Measurements from ENCODE around the gene THEMIS. TPM values are rescaled to one million over a fixed set of nuclear protein-coding genes. Genes with fewer than 3 reads are reported as not detected.
A peak's percentile ranks its signal among the peaks of the same experiment; 100 is the strongest.

Gene THEMIS
- total and polyA plus RNA-seq, 2 of the 4 experiments (the other 2 are of a cell fraction): not detected

GRCh38 chr6:127732927-127733326 is 167.9 kb downstream of the THEMIS start:
- H3K9me1 ChIP-seq (ENCODE audit: insufficient read depth, low read length): no peaks in the 10 kb centered on the region; the same call in 1 of the 2 replicates
- no peak overlapping the region for H3K27ac ChIP-seq (ENCODE audit: insufficient read depth, low read length)
- POLR2A ChIA-PET (ENCODE audit: unreplicated experiment): no interaction called here
- no peaks in the 10 kb centered on the region for H3K79me1 ChIP-seq (ENCODE audit: low read depth in 1 of 2, low read length in 2 of 2)
- H4K8ac ChIP-seq (ENCODE audit: low read depth in 2 of 2, low read length in 2 of 2): no peak overlapping the region
- H3K14ac ChIP-seq (replicated peaks; ENCODE audit: low read depth, low read length): no peak overlapping the region
- H3K36me3 ChIP-seq (ENCODE audit: control insufficient read depth, insufficient read depth, low read length): no peaks in the 10 kb centered on the region
- H3K4ac ChIP-seq (ENCODE audit: low read depth, low read length): no peak overlapping the region
- H2AFZ ChIP-seq (replicated peaks; ENCODE audit: low read length, poor library complexity): no peak overlapping the region
- H3K9me3 ChIP-seq (ENCODE audit: control insufficient read depth, insufficient read depth, low read length): no peaks in the 10 kb centered on the region
- H2BK20ac ChIP-seq (ENCODE audit: low read depth, low read length): no peak overlapping the region
- no peak overlapping the region for H3K18ac ChIP-seq (ENCODE audit: low read depth, low read length)
- in situ Hi-C loops (cut with MboI; ENCODE audit: low sequenced_read_pairs): loop anchor here (10.0 kb wide), 2 partner anchors 782 to 1002 kb away; no protein-coding TSS in a partner anchor
- no peak overlapping the region for H2BK5ac ChIP-seq (ENCODE audit: low read depth, low read length, poor library complexity, severe bottlenecking)
- H3K23ac ChIP-seq (ENCODE audit: low read depth, low read length): no peak overlapping the region
- H4K20me1 ChIP-seq (ENCODE audit: insufficient read depth, low read length): no peaks in the 10 kb centered on the region
- H3K4me2 ChIP-seq (ENCODE audit: low read depth, low read length): no peak overlapping the region
- no peak for DNase-seq
- H3K27me3 ChIP-seq (ENCODE audit: control insufficient read depth, insufficient read depth, low read length): peaks cover 9% of the 10 kb centered on the region
- dilution Hi-C loops (cut with HindIII; ENCODE audit: low sequenced_read_pairs, unreplicated experiment): no loop called here
- no peak overlapping the region for H3K9ac ChIP-seq (ENCODE audit: low read depth, low read length)
- H4K91ac ChIP-seq (ENCODE audit: insufficient read depth, low read depth, low read length): no peak overlapping the region
- no peak overlapping the region for H2BK120ac ChIP-seq (ENCODE audit: low read depth, low read length)
- TF ChIP-seq CEBPB (IDR thresholded peaks at IDR 0.05; ENCODE audit: low read depth, low read length): peak; percentile 66; the same call in 1 of the 2 replicates
- no peak for TF ChIP-seq RAD21 (IDR thresholded peaks at IDR 0.05; ENCODE audit: low read length)
- TF ChIP-seq, protein P1, sequence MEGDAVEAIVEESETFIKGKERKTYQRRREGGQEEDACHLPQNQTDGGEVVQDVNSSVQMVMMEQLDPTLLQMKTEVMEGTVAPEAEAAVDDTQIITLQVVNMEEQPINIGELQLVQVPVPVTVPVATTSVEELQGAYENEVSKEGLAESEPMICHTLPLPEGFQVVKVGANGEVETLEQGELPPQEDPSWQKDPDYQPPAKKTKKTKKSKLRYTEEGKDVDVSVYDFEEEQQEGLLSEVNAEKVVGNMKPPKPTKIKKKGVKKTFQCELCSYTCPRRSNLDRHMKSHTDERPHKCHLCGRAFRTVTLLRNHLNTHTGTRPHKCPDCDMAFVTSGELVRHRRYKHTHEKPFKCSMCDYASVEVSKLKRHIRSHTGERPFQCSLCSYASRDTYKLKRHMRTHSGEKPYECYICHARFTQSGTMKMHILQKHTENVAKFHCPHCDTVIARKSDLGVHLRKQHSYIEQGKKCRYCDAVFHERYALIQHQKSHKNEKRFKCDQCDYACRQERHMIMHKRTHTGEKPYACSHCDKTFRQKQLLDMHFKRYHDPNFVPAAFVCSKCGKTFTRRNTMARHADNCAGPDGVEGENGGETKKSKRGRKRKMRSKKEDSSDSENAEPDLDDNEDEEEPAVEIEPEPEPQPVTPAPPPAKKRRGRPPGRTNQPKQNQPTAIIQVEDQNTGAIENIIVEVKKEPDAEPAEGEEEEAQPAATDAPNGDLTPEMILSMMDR (conservative IDR thresholded peaks at IDR 0.05; ENCODE audit: low read depth, low read length): no peak
- TF ChIP-seq MXI1 (IDR thresholded peaks at IDR 0.05; ENCODE audit: borderline replicate concordance, low read depth, low read length): no peak
- no peak overlapping the region for H4K5ac ChIP-seq (ENCODE audit: low read depth, low read length)
- H3K56ac ChIP-seq (ENCODE audit: extremely low read depth, insufficient read depth, low read length): no peak overlapping the region
- CTCF ChIA-PET: no interaction called here
- no peak for ATAC-seq (ENCODE audit: low read depth)
- no peak overlapping the region for H2AK5ac ChIP-seq (ENCODE audit: low read depth, low read length)
- intact Hi-C loops (cut with micrococcal nuclease): no loop called here
- WGBS, 2 experiments (ENCODE audit: extremely low coverage in 2 of 2, insufficient read length in 1 of 2): no CpG with 5 or more reads among the region's 3 CpGs
- no peak overlapping the region for H2BK15ac ChIP-seq (ENCODE audit: low read depth, low read length)
- no TSS peak for BruUV-seq (replicated peaks)
- H3K4me3 ChIP-seq (ENCODE audit: insufficient read depth, low read depth, low read length): no peak overlapping the region
- H2AK9ac ChIP-seq (replicated peaks; ENCODE audit: low read depth, low read length, poor library complexity): no peak overlapping the region
- 0 out of 2 replicates have a peak, but pooled peaks cover 2% of the 10 kb centered on the region for H3K4me1 ChIP-seq (ENCODE audit: control insufficient read depth, insufficient read depth, low read length)

Measured in IMR-90 (cell line).